ENCODE results near the gene ACAA1. TPM values are rescaled to one million over a fixed set of nuclear protein-coding genes. Genes with fewer than 3 reads are reported as not detected.

The ACAA1 gene
- total RNA-seq, 4 donors from 2014 or later = 24.5 to 31.2 (median 29.3) TPM

GRCh38 chr3:38115645-38116427 lies 21.1 kb downstream of the ACAA1 start:
- Histone ChIP-seq H3K36me3 (peaks cover 0 to 4% of the 10 kb centered on the region in 2 donors), H3K27me3 (no peaks in the 10 kb centered on the region), H3K4me1 (no peaks in the 10 kb centered on the region), H3K4me3 (no peak overlapping the region), H3K9me3 (no peaks in the 10 kb centered on the region), H3K27ac (no peak overlapping the region)
- no peak for TF ChIP-seq POLR2A (IDR thresholded peaks at IDR 0.05)
- TF ChIP-seq, protein P1, sequence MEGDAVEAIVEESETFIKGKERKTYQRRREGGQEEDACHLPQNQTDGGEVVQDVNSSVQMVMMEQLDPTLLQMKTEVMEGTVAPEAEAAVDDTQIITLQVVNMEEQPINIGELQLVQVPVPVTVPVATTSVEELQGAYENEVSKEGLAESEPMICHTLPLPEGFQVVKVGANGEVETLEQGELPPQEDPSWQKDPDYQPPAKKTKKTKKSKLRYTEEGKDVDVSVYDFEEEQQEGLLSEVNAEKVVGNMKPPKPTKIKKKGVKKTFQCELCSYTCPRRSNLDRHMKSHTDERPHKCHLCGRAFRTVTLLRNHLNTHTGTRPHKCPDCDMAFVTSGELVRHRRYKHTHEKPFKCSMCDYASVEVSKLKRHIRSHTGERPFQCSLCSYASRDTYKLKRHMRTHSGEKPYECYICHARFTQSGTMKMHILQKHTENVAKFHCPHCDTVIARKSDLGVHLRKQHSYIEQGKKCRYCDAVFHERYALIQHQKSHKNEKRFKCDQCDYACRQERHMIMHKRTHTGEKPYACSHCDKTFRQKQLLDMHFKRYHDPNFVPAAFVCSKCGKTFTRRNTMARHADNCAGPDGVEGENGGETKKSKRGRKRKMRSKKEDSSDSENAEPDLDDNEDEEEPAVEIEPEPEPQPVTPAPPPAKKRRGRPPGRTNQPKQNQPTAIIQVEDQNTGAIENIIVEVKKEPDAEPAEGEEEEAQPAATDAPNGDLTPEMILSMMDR (IDR thresholded peaks at IDR 0.05 in 4 of 5, conservative IDR thresholded peaks at IDR 0.05 in 1 of 5) = no peak
- no peak for ATAC-seq
- in situ Hi-C loops (cut with MboI; ENCODE audit: low sequenced_read_pairs in 4 of 4) = no loop called here
- DNase-seq = no peak
- intact Hi-C loops (cut with DNase I; ENCODE audit: low total_unique reads) = no loop called here

GRCh38 chr3:38114875-38115644 lies 21.9 kb downstream of the ACAA1 start:
- in situ Hi-C loops (cut with MboI; ENCODE audit: low sequenced_read_pairs in 4 of 4) (no loop called here), intact Hi-C loops (cut with DNase I; ENCODE audit: low total_unique reads) (no loop called here)
- H3K4me3 ChIP-seq = no peak overlapping the region
- no peaks in the 10 kb centered on the region for H3K9me3 ChIP-seq
- no peak overlapping the region for H3K27ac ChIP-seq
- DNase-seq = no peak
- no peak for TF ChIP-seq POLR2A (IDR thresholded peaks at IDR 0.05)
- TF ChIP-seq, protein P1 (IDR thresholded peaks at IDR 0.05 in 4 of 5, conservative IDR thresholded peaks at IDR 0.05 in 1 of 5) = no peak
- no peaks in the 10 kb centered on the region for H3K36me3 ChIP-seq
- H3K4me1 ChIP-seq = no peaks in the 10 kb centered on the region
- no peaks in the 10 kb centered on the region for H3K27me3 ChIP-seq
- ATAC-seq = no peak

- Histone ChIP-seq H3K36me3 (no peaks in the 10 kb centered on the region), H3K27me3 (no peaks in the 10 kb centered on the region), H3K27ac (no peak overlapping the region), H3K4me1 (no peaks in the 10 kb centered on the region), H3K4me3 (no peak overlapping the region), H3K9me3 (no peaks in the 10 kb centered on the region)
- DNase-seq = no peak
- no peak for TF ChIP-seq POLR2A (IDR thresholded peaks at IDR 0.05)
- TF ChIP-seq, protein P1 (IDR thresholded peaks at IDR 0.05 in 4 of 5, conservative IDR thresholded peaks at IDR 0.05 in 1 of 5) = no peak
- ATAC-seq = no peak
- in situ Hi-C loops (cut with MboI; ENCODE audit: low sequenced_read_pairs in 4 of 4) = no loop called here
- intact Hi-C loops (cut with DNase I; ENCODE audit: low total_unique reads) = no loop called here
These were observed 22.7 kb downstream of the ACAA1 start for GRCh38 chr3:38114052-38114874.

DNA sequence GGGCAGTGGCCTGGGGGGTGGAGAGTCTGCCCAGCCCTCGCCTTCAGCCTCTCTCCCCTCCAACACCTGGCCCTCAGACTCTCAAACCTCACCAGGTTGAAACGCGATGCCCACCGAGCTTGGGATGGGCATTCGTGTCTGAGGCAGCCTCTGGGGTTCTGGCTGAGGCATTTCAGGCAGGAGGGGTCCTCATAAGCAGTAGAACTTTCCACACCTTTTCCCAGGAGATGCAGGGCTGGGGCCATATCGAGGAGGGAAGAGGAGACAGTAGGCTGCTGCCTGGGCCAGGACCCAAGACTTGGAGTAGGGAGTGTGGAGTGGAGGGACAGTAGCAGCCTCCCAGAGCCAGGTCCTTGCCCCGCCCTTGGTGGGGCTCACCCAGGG lies 24.6 kb downstream of the ACAA1 start:
- H3K27me3 ChIP-seq = no peaks in the 10 kb centered on the region
- H3K36me3 ChIP-seq = no peaks in the 10 kb centered on the region
- intact Hi-C loops (cut with DNase I; ENCODE audit: low total_unique reads) (no loop called here), in situ Hi-C loops (cut with MboI; ENCODE audit: low sequenced_read_pairs in 4 of 4) (no loop called here)
- no peaks in the 10 kb centered on the region for H3K9me3 ChIP-seq
- no peak for ATAC-seq
- H3K27ac ChIP-seq = no peak overlapping the region
- no peak for DNase-seq
- TF ChIP-seq, protein P1 (IDR thresholded peaks at IDR 0.05 in 4 of 5, conservative IDR thresholded peaks at IDR 0.05 in 1 of 5) = no peak
- TF ChIP-seq POLR2A (IDR thresholded peaks at IDR 0.05) = no peak
- H3K4me3 ChIP-seq = no peak overlapping the region
- H3K4me1 ChIP-seq = no peaks in the 10 kb centered on the region
